Activated naive CD8-positive, alpha-beta T cell treated with anti-CD3 and anti-CD28 coated beads, Interleukin-2, amount 50 U/mL, for 16 hours (primary cell): ENCODE measurements around the gene APOL4.
A peak's percentile ranks its signal among the peaks of the same experiment; 100 is the strongest.
"Not testable (repeated sequence)": the region's sequence is repeated elsewhere in the genome, so short reads cannot be mapped to it uniquely, and the experiment has no call there.

ENCODE experiments used
- DNase-seq: peaks from one replicate; pipeline ENCODE4 v3.0.0-alpha.2; 2020; ENCODE audit warnings: low read depth, low spot score

Gene APOL4

GRCh38 chr22:36184433-36185025 lies 17.1 kb downstream of the APOL4 start:
- no peak for DNase-seq

GRCh38 chr22:36183446-36183845 lies 18.2 kb downstream of the APOL4 start:
- no peak for DNase-seq

- DNase-seq, result no peak
These were observed 18.8 kb downstream of the APOL4 start for GRCh38 chr22:36182857-36183256.

- DNase-seq, result no peak
These were observed 19.6 kb downstream of the APOL4 start for GRCh38 chr22:36182056-36182455.

GRCh38 chr22:36180928-36181327 lies 20.7 kb downstream of the APOL4 start:
- DNase-seq, result no peak

- peak; percentile 72 for DNase-seq
These were observed 21.4 kb downstream of the APOL4 start for GRCh38 chr22:36180038-36180880.

- DNase-seq, result no peak
These were observed 24.4 kb downstream of the APOL4 start for GRCh38 chr22:36177160-36177559.

- DNase-seq, result no peak
These were observed 25.7 kb downstream of the APOL4 start for GRCh38 chr22:36175892-36176291.

- no peak for DNase-seq
These were observed 29.7 kb downstream of the APOL4 start for GRCh38 chr22:36171941-36172340.

- DNase-seq, result no peak
These were observed 34.9 kb downstream of the APOL4 start for GRCh38 chr22:36166518-36167220.

GRCh38 chr22:36166086-36166485 lies 35.5 kb downstream of the APOL4 start:
- no peak for DNase-seq

- no peak for DNase-seq
These were observed 36.5 kb downstream of the APOL4 start for GRCh38 chr22:36165141-36165540.

GRCh38 chr22:36164621-36165020 lies 37.0 kb downstream of the APOL4 start:
- no peak for DNase-seq

GRCh38 chr22:36163497-36163896 lies 38.1 kb downstream of the APOL4 start:
- no peak for DNase-seq

- DNase-seq, result no peak
These were observed 39.2 kb downstream of the APOL4 start for GRCh38 chr22:36162127-36163034.

GRCh38 chr22:36161793-36162126 lies 39.8 kb downstream of the APOL4 start:
- not testable (repeated sequence) for DNase-seq

GRCh38 chr22:36160499-36160942 lies 41.1 kb downstream of the APOL4 start, which contains the start of gene APOL3:
Gene APOL3 (minus strand): TSS chr22:36160755. CDS start chr22:36149055, 11,700 bp downstream.
- DNase-seq, result no peak

GRCh38 chr22:36156515-36157419 lies 44.8 kb downstream of the APOL4 start:
- DNase-seq, result peak; percentile 48

- no peak for DNase-seq
These were observed 45.5 kb downstream of the APOL4 start for GRCh38 chr22:36156119-36156514.

GRCh38 chr22:36155702-36156101 lies 45.9 kb downstream of the APOL4 start:
- no peak for DNase-seq
